Peyer's patch (tissue), 4 donors: ENCODE measurements around the gene ZNF778. TPM values are rescaled to one million over a fixed set of nuclear protein-coding genes. Genes with fewer than 3 reads are reported as not detected.

Experiments used
- DNase-seq, 3 donors: peaks; one replicate each; pipeline ENCODE4 v3.0.0-alpha.2; 2017 to 2019
- H3K27ac ChIP-seq, 4 donors: fragments of 200-600 bp; sonication (generic); one replicate each; pipeline ENCODE4 v1.5.1; 2016 to 2019
- H3K27me3 ChIP-seq, 2 donors: fragments of 200-600 bp; sonication (generic); one replicate each; pipeline ENCODE4 v1.5.1; 2019
- H3K36me3 ChIP-seq, 3 donors: fragments of 200-600 bp; sonication (generic); one replicate each; pipeline ENCODE4 v1.5.1; 2016 to 2019
- H3K4me1 ChIP-seq, 4 donors: fragments of 200-600 bp; sonication (generic); one replicate each; pipeline ENCODE4 v1.5.1; 2016 to 2019
- H3K4me3 ChIP-seq, 4 donors: fragments of 200-600 bp; sonication (generic); 1 replicate in 3 of 4; 2 replicates in 1 of 4; pipeline ENCODE4 v1.5.1; 2016 to 2019; ENCODE audit warnings: mild to moderate bottlenecking in 1 of 4
- H3K9me3 ChIP-seq, 4 donors: fragments of 200-600 bp; sonication (generic); one replicate each; pipeline ENCODE4 v1.5.1; 2016 to 2019; ENCODE audit warnings: mild to moderate bottlenecking in 1 of 4
- CTCF ChIP-seq, 6 experiments: fragments of 450-650 bp in 4 of 6; fragments of 200-600 bp in 2 of 6; sonication (generic) in 1 of 6; IDR thresholded peaks; one replicate each; pipeline ENCODE4 v1.5.1; 2017 to 2019; ENCODE audit warnings: antibody characterized with exemption in 6 of 6, mild to moderate bottlenecking in 3 of 6, moderate library complexity in 1 of 6
- POLR2A ChIP-seq, 2 donors: fragments of 450-650 bp; IDR thresholded peaks; one replicate each; pipeline ENCODE4 v1.5.1; 2017; ENCODE audit warnings: antibody characterized with exemption in 2 of 2, mild to moderate bottlenecking in 2 of 2, moderate library complexity in 2 of 2
- total RNA-seq, 4 donors: library from RNA; depleted of rRNA; stranded (reverse); fragments of >200 nt; gene quantifications; one replicate each; pipeline ENCODE4 v1.1.0, GENCODE V29; 2016

The ZNF778 gene
- total RNA-seq, 4 donors from 2014 or later, result 4.1 to 16.9 (median 10.7) TPM

- H3K4me3 ChIP-seq, result no peak overlapping the region
- TF ChIP-seq POLR2A (IDR thresholded peaks at IDR 0.05) (no peak), CTCF (IDR thresholded peaks at IDR 0.05) (no peak)
- H3K27me3 ChIP-seq, result no peaks in the 10 kb centered on the region
- H3K27ac ChIP-seq, result no peak overlapping the region
- no peaks in the 10 kb centered on the region for H3K9me3 ChIP-seq
- H3K4me1 ChIP-seq, result no peaks in the 10 kb centered on the region
- DNase-seq, result no peak
- H3K36me3 ChIP-seq, result no peaks in the 10 kb centered on the region
Observed at GRCh38 chr16:89177501-89177900, 40.0 kb upstream of the ZNF778 start.

- H3K27me3 ChIP-seq, result no peaks in the 10 kb centered on the region
Observed at GRCh38 chr16:89178453-89179147, 38.9 kb upstream of the ZNF778 start.

GRCh38 chr16:89179148-89179484 lies 38.4 kb upstream of the ZNF778 start:
- DNase-seq, result no peak
- H3K4me1 ChIP-seq, result no peaks in the 10 kb centered on the region
- TF ChIP-seq CTCF (IDR thresholded peaks at IDR 0.05), result no peak
- no peak for TF ChIP-seq POLR2A (IDR thresholded peaks at IDR 0.05)
- no peak overlapping the region for H3K27ac ChIP-seq
- no peak overlapping the region for H3K4me3 ChIP-seq
- H3K36me3 ChIP-seq, result no peaks in the 10 kb centered on the region
- no peaks in the 10 kb centered on the region for H3K9me3 ChIP-seq
- H3K27me3 ChIP-seq, result no peaks in the 10 kb centered on the region

More at GRCh38 chr16:89178453-89179147, 38.9 kb upstream of the ZNF778 start:
- H3K4me3 ChIP-seq, result no peak overlapping the region
- no peak for TF ChIP-seq CTCF (IDR thresholded peaks at IDR 0.05)
- TF ChIP-seq POLR2A (IDR thresholded peaks at IDR 0.05), result no peak
- no peaks in the 10 kb centered on the region for H3K4me1 ChIP-seq
- no peaks in the 10 kb centered on the region for H3K9me3 ChIP-seq
- no peaks in the 10 kb centered on the region for H3K36me3 ChIP-seq
- DNase-seq, result no peak
- H3K27ac ChIP-seq, result no peak overlapping the region

GRCh38 chr16:89179656-89180315 lies 37.7 kb upstream of the ZNF778 start:
- Histone ChIP-seq H3K27ac (no peak overlapping the region), H3K4me1 (no peaks in the 10 kb centered on the region), H3K9me3 (no peaks in the 10 kb centered on the region), H3K36me3 (no peaks in the 10 kb centered on the region), H3K4me3 (no peak overlapping the region), H3K27me3 (no peaks in the 10 kb centered on the region)
- DNase-seq, result no peak
- no peak for TF ChIP-seq POLR2A (IDR thresholded peaks at IDR 0.05)
- TF ChIP-seq CTCF (IDR thresholded peaks at IDR 0.05), result no peak

- TF ChIP-seq CTCF (IDR thresholded peaks at IDR 0.05), result no peak
- no peak for TF ChIP-seq POLR2A (IDR thresholded peaks at IDR 0.05)
- Histone ChIP-seq H3K36me3 (no peaks in the 10 kb centered on the region), H3K27me3 (no peaks in the 10 kb centered on the region), H3K4me1 (no peaks in the 10 kb centered on the region), H3K27ac (no peak overlapping the region), H3K9me3 (no peaks in the 10 kb centered on the region), H3K4me3 (no peak overlapping the region)
- no peak for DNase-seq
Observed at GRCh38 chr16:89183463-89183862, 34.0 kb upstream of the ZNF778 start.
